Suppressor macrophage (primary cell): Measurements from ENCODE around the gene BICDL2.
A peak's percentile ranks its signal among the peaks of the same experiment; 100 is the strongest.

Source experiments
- DNase-seq, 4 experiments: peaks; one replicate each; pipeline ENCODE4 v3.0.0-alpha.2; 2020 to 2022

BICDL2 gene

DNA sequence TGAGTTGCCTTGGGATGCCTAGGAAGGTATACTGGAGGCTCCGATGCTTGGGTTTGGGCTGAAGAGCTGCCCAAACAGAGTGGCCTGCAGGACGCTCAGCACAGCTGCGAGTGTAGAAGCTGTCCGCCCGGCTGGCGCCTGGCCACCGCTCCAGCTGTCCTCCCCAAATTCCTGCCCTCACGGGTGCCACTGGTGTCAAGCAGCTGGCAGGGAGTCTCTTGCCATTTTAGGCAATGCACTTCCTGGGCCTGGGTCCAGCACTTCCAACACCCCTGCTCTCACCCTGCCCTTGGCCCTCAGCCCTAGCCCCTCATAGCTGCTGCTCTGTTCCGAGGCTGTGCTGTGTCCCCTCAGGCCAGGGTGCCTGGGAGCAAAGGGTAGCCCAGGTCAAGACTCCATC is 51.3 kb downstream of the BICDL2 start:
- no peak for DNase-seq

DNA sequence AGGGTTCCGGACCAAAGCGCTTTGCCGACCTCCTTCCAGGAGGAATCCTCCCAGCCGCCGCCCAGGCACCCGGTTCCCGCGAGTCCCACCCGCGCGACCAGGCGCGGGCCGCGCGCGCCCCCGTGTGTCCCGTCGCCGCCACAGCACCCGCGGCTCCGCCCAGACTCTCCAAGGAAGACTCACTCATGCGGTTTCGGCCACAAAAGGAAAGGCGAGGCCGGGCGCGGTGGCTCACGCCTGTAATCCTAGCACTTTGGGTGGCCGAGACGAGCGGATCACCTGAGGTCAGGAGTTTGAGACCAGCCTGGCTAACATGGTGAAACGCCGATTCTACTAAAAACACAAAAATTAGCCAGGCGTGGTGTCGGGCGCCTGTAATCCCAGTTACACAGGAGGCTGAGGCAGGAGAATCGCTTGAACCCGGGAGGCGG is 53.0 kb downstream of the BICDL2 start:
- peak; percentile 80 to 91 (median 88) for DNase-seq

DNA sequence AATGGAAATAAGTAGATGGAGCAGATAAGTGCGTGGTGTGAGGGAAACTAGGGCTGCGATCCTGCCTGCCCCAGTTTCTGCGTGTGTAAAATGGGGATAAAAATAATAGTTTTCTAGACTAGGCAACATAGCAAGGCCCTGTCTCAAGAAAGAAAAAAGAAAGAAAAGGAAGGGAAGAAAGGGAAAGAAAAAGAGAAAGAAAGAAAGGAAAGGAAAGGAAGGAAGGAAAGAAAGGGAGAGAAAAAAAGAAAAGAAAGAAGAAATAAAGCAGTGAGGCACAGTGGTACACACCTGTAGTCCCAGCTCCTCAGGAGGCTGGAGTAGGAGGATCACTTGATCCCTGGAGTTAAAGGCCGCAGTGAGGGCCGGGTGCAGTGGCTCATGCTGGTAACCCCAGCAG is 54.3 kb downstream of the BICDL2 start:
- DNase-seq = no peak

DNA sequence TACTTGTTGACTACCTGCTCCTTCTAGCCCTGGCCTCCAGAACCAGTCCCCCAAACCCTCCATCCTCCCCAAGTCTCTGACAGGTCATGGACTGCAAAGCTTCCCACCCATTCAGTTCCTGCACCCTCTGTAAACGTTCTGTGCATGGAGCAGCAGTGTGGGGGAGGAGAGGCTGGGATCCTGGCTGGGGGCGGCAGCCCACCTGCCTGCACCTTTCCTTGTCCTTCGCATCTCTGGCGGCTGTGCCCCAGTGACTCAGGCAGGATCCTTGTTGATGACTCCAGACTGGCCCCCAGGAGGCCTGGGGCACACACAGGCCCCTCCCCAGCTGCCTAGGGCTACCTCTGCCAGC is 54.9 kb downstream of the BICDL2 start:
- no peak for DNase-seq

DNA sequence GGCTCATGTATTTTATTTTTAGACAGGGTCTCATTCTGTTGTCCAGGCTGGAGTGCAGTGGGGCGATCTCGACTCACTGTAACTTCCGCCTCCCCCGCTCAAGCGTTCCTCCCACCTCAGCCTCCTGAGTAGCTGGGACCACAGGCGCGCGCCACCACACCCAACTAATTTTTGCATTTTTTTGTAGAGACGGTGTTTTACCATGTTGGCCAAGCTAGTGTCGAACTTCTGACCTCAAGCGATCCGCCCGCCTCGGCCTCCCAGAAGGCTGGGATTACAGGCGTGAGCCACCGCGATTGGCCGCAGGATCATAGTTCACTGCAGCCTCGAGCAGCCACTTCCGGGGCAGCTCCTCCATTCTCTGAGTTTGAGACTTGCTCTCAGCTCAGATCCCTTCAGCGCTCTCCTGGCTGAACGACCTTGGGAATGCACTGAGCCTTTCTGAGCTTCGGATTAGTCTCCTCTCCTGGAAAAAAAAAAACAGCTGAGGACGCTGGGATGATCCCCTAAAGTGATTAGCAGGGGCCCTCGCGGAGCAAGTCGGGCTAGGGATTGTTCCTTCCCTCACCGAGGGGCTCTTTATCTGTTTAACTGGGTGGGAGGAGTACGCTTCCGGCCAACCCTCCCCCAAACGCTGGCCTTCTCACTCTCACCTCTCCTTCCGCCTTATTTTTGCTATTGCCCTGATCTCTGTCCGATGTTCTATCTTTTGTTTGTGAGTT is 55.4 kb downstream of the BICDL2 start:
- DNase-seq = no peak

DNA sequence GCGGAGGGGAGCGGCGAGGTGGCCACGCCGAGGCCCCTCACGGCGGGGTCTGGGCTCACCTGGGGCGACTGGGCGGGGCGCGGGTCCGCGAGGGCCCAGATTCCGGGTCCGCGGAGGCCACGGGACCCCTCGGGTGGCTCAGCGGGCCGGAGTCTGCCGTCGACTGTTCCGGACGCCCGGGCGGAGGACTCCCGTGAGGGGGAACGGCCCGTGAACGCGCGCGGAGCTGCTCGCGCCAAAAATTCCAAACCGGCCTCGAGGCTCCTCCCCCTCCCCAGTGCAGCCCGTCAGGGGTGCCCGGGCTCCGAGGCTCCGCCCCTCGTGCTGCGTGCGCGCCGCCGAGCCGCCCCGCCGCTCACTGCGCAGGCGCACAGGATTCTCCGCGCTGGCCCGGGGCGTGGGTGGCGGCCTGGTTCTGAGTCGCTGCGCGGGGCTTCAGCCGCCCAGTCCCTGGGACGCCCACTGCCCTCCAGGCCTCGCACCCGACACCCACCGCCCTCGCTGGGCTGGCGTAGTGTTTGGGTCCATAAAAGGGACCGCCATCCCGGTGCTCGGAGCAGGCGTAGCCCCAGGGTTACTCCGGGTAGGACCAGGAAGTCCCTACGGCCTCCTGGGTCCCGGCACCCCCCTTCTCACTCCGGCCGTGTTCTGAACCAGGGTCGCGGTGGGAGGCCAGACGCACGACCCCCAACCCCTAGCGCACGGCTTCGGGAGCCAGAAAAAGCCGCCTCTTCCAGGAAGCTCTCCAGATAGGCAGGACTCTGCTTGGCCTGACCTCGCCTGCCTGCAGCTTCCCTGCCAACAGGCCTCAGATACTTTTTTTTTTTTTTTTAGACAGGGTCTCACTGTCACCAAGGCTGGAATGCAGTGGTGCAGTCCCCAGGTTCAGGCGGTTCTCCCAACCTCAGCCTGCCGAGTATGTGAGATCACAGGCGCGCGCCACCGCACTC is 56.2 kb downstream of the BICDL2 start, which contains the start of gene PKMYT1:
Gene PKMYT1, minus strand, starts transcription at position 220 of the 950 bp plus-strand sequence. CDS start 789 bp downstream, outside the sequence.
- peak; percentile 96 to 99 (median 98) for DNase-seq

DNA sequence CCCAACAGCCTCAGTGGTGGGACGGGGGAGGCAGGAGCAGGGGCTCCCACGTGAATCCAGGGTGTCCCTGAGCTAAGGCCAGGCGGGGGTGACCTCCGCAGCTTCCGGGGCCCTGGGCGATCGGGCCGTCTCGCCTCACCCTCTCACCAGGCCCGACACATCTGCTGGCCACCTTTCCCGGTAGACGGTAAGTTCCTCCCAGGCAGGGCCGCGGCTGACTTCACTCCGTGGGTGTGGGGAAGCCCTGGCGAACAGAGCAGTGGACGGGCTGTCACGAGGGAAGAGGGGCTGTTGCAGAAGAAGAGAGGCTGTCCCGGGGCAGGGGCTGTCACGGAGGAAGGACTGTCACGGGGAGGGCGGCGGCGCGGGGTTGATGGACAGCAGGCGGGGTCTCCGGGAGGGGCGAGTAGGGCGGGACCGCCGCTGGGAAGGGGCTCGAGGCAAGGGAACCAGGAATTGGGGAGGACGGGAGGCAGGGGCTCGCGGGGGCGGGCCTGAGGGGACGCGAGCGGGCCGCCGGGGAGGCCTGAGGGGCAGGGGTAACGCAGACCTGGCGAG is 57.0 kb downstream of the BICDL2 start:
- peak; percentile 70 to 87 (median 78) for DNase-seq
